DMS114 treated with DMSO at 0.1 percent for 48 hours (cell line): ENCODE measurements around the gene GRIP1.
"Not testable (repeated sequence)": the region's sequence is repeated elsewhere in the genome, so short reads cannot be mapped to it uniquely, and the experiment has no call there.

Source experiments
- DNase-seq: peaks from one replicate; lab custom pipeline; 2025; ENCODE audit not compliant: unreplicated experiment; lab: John Stamatoyannopoulos, UW

Gene GRIP1

GRCh38 chr12:66538970-66539369 lies 139.9 kb downstream of the GRIP1 start:
- no peak for DNase-seq

- no peak for DNase-seq
Measured at GRCh38 chr12:66537876-66538275, 141.0 kb downstream of the GRIP1 start.

GRCh38 chr12:66533767-66534166 lies 145.1 kb downstream of the GRIP1 start:
- no peak for DNase-seq

GRCh38 chr12:66531766-66532165 lies 147.1 kb downstream of the GRIP1 start:
- DNase-seq: no peak

GRCh38 chr12:66529934-66530333 lies 148.9 kb downstream of the GRIP1 start:
- no peak for DNase-seq

- no peak for DNase-seq
Measured at GRCh38 chr12:66516561-66516960, 162.3 kb downstream of the GRIP1 start.

- DNase-seq: no peak
Measured at GRCh38 chr12:66516133-66516532, 162.7 kb downstream of the GRIP1 start.

- DNase-seq: no peak
Measured at GRCh38 chr12:66514581-66514980, 164.3 kb downstream of the GRIP1 start.

GRCh38 chr12:66508025-66508424 lies 170.9 kb downstream of the GRIP1 start:
- no peak for DNase-seq

GRCh38 chr12:66503746-66504145 lies 175.1 kb downstream of the GRIP1 start:
- DNase-seq: no peak

GRCh38 chr12:66502911-66503310 lies 176.0 kb downstream of the GRIP1 start:
- no peak for DNase-seq

GRCh38 chr12:66500841-66501240 lies 178.0 kb downstream of the GRIP1 start:
- no peak for DNase-seq

GRCh38 chr12:66500091-66500490 lies 178.8 kb downstream of the GRIP1 start:
- DNase-seq: no peak

- no peak for DNase-seq
Measured at GRCh38 chr12:66499000-66499399, 179.9 kb downstream of the GRIP1 start.

- DNase-seq: not testable (repeated sequence)
Measured at GRCh38 chr12:66498059-66498458, 180.8 kb downstream of the GRIP1 start.

- no peak for DNase-seq
Measured at GRCh38 chr12:66497008-66497897, 181.6 kb downstream of the GRIP1 start.

GRCh38 chr12:66496595-66496994 lies 182.3 kb downstream of the GRIP1 start:
- DNase-seq: no peak

GRCh38 chr12:66495709-66496108 lies 183.2 kb downstream of the GRIP1 start:
- no peak for DNase-seq

GRCh38 chr12:66493819-66494218 lies 185.1 kb downstream of the GRIP1 start:
- DNase-seq: no peak

GRCh38 chr12:66491853-66492252 lies 187.0 kb downstream of the GRIP1 start:
- no peak for DNase-seq

- DNase-seq: no peak
Measured at GRCh38 chr12:66482351-66483203, 196.3 kb downstream of the GRIP1 start.

- DNase-seq: no peak
Measured at GRCh38 chr12:66467932-66468331, 210.9 kb downstream of the GRIP1 start.
